MM.1S (cell line): Measurements from ENCODE around the gene GLYATL1B.

ENCODE experiments used
- CTCF ChIP-seq: fragments of 300-600 bp; sonication (generic); IDR thresholded peaks from 2 replicates; pipeline ENCODE4 v1.5.1; 2016; ENCODE audit warnings: antibody characterized with exemption, low read length, mixed read lengths
- EZH2 ChIP-seq: fragments of 300-600 bp; sonication (generic); optimal IDR thresholded peaks from 2 replicates; pipeline ENCODE3; 2017; ENCODE audit warnings: low read depth, mild to moderate bottlenecking, antibody characterized with exemption, low read length, mixed read lengths

- TF ChIP-seq CTCF (no peak), EZH2 (no peak)
These were observed 2.1 kb downstream of the GLYATL1B start for GRCh38 chr11:59088162-59088561.
